Lower leg skin (tissue), 3 donors: ENCODE results near the gene ELF1.

Experiments
- POLR2A ChIP-seq, 2 donors: fragments of 450-650 bp; IDR thresholded peaks; one replicate each; pipeline ENCODE4 v1.6.1; 2016 to 2017; ENCODE audit warnings: antibody characterized with exemption in 2 of 2, mild to moderate bottlenecking in 1 of 2, moderate library complexity in 1 of 2
- TF ChIP-seq, protein P1 (sequence below), 3 donors: fragments of 450-650 bp; IDR thresholded peaks; one replicate each; pipeline ENCODE4 v1.5.1; 2016; ENCODE audit warnings: antibody characterized with exemption in 3 of 3, mild to moderate bottlenecking in 3 of 3, moderate library complexity in 2 of 3

GRCh38 chr13:41002606-41003005, 16.5 kb downstream of the ELF1 start:
- TF ChIP-seq, protein P1, sequence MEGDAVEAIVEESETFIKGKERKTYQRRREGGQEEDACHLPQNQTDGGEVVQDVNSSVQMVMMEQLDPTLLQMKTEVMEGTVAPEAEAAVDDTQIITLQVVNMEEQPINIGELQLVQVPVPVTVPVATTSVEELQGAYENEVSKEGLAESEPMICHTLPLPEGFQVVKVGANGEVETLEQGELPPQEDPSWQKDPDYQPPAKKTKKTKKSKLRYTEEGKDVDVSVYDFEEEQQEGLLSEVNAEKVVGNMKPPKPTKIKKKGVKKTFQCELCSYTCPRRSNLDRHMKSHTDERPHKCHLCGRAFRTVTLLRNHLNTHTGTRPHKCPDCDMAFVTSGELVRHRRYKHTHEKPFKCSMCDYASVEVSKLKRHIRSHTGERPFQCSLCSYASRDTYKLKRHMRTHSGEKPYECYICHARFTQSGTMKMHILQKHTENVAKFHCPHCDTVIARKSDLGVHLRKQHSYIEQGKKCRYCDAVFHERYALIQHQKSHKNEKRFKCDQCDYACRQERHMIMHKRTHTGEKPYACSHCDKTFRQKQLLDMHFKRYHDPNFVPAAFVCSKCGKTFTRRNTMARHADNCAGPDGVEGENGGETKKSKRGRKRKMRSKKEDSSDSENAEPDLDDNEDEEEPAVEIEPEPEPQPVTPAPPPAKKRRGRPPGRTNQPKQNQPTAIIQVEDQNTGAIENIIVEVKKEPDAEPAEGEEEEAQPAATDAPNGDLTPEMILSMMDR (IDR thresholded peaks at IDR 0.05): no peak
- no peak for TF ChIP-seq POLR2A (IDR thresholded peaks at IDR 0.05)
